NB4 (cell line): Measurements from ENCODE around the gene RBM47.

Experiments
- CTCF ChIP-seq: IDR thresholded peaks from one replicate; pipeline ENCODE4 v1.5.1; 2012; ENCODE audit warnings: low read depth, low read length
- MYC ChIP-seq: IDR thresholded peaks from 2 replicates; pipeline ENCODE4 v1.6.1; 2011; ENCODE audit warnings: low read depth, low read length

- TF ChIP-seq CTCF = no peak
- TF ChIP-seq MYC = no peak
These were observed 145.1 kb downstream of the RBM47 start for GRCh38 chr4:40484346-40485090.
